GM18519 (cell line): Measurements from ENCODE around the gene ARPC4.

Experiments
- ATAC-seq: cut with Tn5 transposase; IDR thresholded peaks from one replicate; pipeline ENCODE4 v1.9.1; 2021; ENCODE audit warnings: mild to moderate bottlenecking, moderate library complexity; ENCODE audit not compliant: unreplicated experiment, low FRiP score

The ARPC4 gene

GRCh38 chr3:9787714-9788113 is 5.2 kb upstream of the ARPC4 start:
- no peak for ATAC-seq

- ATAC-seq, result no peak
Measured at GRCh38 chr3:9791127-9791526, 1.8 kb upstream of the ARPC4 start.

- peak; percentile 7 for ATAC-seq
Measured at GRCh38 chr3:9791790-9792404, 985 bp upstream of the ARPC4 start.

- ATAC-seq, result no peak
Measured at GRCh38 chr3:9793161-9793781, 389 bp downstream of the ARPC4 start.

- no peak for ATAC-seq
Measured at GRCh38 chr3:9794400-9794799, 1.5 kb downstream of the ARPC4 start.

- no peak for ATAC-seq
Measured at GRCh38 chr3:9795207-9795606, 2.3 kb downstream of the ARPC4 start.

- no peak for ATAC-seq
Measured at GRCh38 chr3:9797196-9797945, 4.5 kb downstream of the ARPC4 start.

- no peak for ATAC-seq
Measured at GRCh38 chr3:9800529-9800928, 7.6 kb downstream of the ARPC4 start.

GRCh38 chr3:9803494-9803893 is 10.6 kb downstream of the ARPC4 start:
- ATAC-seq, result no peak

GRCh38 chr3:9804996-9805395 is 12.1 kb downstream of the ARPC4 start:
- no peak for ATAC-seq

- no peak for ATAC-seq
Measured at GRCh38 chr3:9806137-9806536, 13.3 kb downstream of the ARPC4 start.

GRCh38 chr3:9806688-9807589 is 14.1 kb downstream of the ARPC4 start:
- no peak for ATAC-seq

GRCh38 chr3:9807981-9808344 is 15.1 kb downstream of the ARPC4 start:
- ATAC-seq, result no peak

GRCh38 chr3:9808345-9809037 is 15.6 kb downstream of the ARPC4 start:
- peak; percentile 31 for ATAC-seq

- ATAC-seq, result no peak
Measured at GRCh38 chr3:9809239-9809614, 16.3 kb downstream of the ARPC4 start.

- ATAC-seq, result no peak
Measured at GRCh38 chr3:9809615-9810432, 16.9 kb downstream of the ARPC4 start, which contains the start of gene TTLL3. Gene TTLL3, plus strand, starts transcription at chr3:9810262. Its CDS starts 400 bp downstream, at chr3:9810662.

- no peak for ATAC-seq
Measured at GRCh38 chr3:9810433-9810770, 17.5 kb downstream of the ARPC4 start.

- ATAC-seq, result no peak
Measured at GRCh38 chr3:9810846-9811245, 18.0 kb downstream of the ARPC4 start.

GRCh38 chr3:9812870-9813483 is 20.1 kb downstream of the ARPC4 start:
- ATAC-seq, result no peak
